ENCODE results near the gene TMEM254.
"Not testable (repeated sequence)": the region's sequence is repeated elsewhere in the genome, so short reads cannot be mapped to it uniquely, and the experiment has no call there.

The TMEM254 gene

DNA sequence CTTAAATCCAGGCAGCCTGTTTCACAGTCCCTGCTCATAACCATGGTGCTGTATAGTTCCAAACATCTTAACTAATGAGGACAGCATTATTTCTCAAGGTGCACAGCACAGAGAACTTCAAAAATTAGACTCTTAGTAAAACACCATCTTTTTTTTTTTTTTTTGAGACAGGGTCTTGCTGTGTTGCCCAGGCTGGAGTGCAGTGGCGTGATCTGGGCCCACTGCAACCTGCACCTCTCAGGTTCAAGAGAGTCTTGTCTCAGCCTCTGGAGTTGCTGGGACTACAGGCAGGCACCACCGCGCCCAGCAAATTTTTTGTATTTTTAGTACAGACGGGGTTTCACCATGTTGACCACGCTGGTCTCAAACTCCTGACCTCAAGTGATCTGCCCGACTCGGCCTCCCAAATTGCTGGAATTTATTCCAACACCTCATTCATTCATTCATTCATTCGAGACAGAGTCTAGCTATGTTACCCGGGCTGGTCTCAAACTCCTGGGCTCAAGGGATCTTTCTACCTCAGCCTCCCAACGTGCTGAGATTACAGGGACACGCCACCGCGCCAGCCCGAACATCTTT is 507 bp upstream of the TMEM254 start:
- DNase-seq = no peak

DNA sequence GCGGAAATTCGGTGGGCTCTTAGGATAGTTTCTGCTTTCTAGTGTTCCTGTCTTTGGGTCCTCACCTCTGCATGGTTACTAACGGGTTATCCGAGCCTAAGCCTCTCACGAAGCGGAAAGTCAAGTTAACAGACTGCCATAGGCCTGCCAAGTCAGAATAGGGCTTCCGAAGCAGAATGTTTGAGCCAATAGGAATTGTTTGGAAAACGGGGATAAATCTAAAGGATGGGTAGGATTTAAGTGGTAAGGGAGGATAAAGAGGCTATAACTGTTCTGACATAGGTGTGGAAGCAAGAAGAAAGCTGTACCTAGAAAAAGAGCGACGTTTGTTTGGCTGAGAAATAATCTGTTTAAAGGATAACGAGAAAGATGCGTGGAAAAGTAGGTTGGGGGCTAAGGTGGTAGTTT is 851 bp downstream of the TMEM254 start:
- DNase-seq = no peak

DNA sequence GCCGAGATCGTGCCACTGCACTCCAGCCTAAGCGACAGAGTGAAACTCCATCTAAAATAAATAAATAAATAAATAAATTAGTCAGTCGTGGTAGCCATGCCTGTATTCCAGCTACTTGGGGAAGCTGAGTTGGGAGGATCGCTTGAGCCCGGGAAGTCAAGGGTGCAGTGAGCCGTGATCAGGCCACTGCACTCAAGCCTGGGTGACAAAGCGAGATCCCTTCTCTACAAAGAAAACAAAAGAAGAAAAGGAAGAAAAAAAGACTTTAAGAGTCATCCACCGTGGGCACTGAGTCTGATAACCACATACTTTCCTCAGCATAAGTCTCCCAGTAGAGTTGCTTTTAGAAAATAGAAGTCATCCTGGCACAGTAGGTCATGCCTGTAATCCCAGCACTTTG is 2.6 kb downstream of the TMEM254 start:
- no peak for DNase-seq

DNA sequence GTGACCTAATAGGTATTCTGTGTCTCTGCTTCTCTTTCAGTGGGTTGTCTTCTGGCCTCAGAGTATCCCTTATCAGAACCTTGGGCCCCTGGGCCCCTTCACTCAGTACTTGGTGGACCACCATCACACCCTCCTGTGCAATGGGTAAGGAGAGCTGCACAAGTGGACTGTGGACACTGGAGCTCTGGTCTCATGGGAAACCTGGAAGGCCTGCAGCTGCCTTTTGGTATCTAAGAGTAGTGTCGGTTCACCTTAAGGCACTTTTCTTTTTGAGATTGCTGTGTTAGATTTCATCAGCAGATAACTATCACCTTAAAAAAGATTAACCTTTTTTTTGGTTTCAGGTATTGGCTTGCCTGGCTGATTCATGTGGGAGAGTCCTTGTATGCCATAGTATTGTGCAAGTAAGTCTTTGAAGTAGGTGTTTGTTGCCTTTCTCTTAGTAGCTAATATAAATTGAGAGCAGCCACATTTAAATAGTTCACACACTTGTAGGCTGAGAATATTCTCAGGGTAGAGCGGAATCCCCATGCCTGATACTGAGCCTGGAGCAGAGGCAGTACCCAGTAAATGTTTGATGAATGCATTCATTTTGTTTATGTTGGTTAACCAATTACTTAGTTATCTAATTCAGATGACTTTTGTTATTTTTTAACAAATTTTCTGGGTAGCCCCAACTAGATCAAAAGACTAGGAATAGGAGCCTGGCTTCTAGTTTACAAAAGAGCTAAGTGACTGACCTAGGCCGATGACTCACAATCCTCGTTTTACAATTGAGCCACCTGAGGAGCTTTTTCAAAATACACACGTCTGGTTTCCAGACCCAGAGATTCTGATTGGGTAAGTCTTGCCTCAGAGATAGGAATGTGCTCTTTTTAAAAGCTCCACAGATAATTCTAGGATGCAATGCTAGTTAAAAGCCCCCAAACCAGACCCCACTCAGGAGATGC is 3.6 kb downstream of the TMEM254 start:
- no peak for DNase-seq

DNA sequence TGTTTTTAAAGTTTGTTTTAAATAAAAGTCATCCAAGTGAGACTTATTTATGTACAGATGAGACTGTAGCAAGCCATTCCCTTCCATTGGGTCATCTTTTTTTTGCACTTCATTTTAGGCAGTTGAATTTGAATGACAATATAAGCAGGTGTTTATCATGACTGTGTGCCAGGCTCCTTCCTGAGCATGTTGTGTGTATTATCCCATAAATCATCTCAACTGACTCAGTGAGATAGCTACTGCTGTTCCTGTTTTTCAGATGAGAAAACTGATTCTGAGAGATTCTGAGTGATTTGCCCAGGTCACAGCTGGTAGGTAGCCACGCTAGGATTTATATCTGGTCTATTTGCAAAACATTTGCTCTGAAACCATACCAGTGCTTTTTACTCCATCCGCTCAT is 11.7 kb downstream of the TMEM254 start:
- DNase-seq = no peak

DNA sequence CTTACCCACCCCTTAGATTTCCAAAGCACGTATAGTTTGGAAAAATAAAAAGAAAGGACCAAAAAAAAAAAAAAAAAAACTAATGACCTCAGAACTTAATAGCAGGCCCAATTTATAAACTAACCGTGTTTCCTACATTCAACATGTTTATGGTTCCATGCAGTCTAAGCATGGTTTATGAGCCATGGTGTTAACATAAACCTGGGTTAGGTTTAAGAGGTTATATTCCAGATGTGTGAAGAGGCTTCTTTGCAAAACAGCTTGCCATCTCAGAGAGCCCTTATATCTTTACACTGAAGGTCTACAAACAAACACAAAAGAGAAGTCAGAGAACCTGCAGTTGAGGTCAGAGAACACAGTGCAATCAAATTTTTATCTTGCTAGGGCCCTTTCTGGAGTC is 15.8 kb downstream of the TMEM254 start:
- no peak for DNase-seq

DNA sequence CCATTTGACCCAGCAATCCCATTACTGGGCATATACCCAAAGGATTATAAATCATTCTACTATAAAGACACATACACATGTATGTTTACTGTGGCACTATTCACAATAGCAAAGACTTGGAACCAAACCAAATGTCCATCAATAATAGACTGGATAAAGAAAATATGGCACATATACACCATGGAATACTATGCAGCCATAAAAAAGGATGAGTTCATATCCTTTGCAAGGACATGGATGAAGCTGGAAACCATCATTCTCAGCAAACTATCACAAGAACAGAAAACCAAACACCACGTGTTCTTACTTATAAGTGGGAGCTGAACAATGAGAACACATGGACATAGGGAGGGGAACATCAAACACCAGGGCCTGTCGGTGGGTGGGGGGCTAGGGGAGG is 19.8 kb downstream of the TMEM254 start:
- not testable (repeated sequence) for DNase-seq

DNA sequence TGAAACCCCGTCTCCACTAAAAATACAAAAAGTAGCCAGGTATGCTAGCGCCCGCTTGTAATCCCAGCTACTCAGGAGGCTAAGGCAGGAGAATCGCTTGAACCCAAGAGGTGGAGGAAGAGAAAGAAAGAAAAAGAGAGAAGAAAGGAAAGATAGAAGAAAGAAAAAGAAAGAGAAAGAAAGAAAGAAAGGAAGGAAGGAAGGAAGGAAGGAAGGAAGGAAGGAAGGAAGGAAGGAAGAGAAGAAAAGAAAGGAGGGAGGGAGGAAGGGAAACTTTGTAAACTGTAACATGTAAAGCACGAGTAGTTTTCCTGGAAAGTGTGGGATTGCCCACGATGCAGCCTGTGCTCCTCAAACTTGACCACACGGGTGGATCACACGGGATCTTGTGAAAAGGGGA is 20.8 kb downstream of the TMEM254 start:
- not testable (repeated sequence) for DNase-seq

DNA sequence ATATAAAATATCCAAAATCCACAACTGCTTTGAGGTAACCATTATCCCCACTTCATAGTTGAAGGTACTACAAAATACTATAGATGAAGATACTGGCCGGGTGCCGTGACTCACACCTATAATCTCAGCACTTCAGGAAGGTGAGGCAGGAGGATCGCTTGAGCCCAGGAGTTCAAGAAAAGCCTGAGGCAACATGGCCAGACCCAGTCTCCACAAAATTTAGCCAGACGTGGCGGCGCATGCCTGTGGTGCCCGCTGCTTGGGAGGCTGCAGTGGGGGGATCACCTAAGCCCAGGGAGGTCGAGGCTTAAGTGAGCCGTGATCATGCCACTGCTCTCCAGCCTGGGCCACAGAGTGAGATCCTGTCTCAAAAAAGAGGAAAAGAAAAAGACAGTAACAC is 21.7 kb downstream of the TMEM254 start:
- no peak for DNase-seq

DNA sequence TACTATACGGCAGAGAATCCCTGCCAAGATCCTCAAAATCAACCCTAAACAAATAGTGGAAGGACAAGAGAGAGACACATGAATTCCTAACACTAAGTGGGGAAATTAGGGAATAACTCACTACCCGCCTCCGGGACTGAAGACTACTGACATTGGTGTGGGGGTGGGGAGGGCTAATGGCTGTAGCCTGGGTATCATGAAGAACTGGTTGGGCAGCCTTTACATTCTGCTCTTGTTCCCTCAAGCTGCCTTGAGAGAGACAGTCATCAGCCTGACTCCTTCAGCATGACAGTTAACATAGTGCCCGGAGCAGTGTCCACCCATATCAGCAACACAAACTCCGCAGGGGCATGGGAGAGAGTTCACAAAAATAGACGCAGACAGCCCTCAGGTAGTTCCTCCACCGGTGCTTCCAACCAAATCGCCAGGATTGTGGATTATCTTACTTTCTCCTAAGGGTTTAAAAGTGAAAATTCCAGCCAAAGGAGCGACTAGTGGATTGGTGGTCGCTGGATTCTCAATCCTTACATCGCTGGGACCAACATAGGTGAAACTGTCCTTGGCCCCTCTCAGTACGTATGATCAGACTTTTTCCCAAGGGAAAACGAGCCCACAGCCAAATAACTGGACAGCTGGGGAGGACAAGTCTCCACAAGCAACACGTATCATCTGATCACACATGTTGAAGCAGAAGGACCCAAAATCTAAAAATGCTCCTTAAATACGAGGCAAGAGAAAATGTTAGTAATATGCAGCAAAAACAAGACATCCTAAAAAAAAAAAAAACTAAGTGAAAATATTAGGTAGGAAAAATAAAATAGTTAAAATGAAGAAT is 22.6 kb downstream of the TMEM254 start:
- no peak for DNase-seq

DNA sequence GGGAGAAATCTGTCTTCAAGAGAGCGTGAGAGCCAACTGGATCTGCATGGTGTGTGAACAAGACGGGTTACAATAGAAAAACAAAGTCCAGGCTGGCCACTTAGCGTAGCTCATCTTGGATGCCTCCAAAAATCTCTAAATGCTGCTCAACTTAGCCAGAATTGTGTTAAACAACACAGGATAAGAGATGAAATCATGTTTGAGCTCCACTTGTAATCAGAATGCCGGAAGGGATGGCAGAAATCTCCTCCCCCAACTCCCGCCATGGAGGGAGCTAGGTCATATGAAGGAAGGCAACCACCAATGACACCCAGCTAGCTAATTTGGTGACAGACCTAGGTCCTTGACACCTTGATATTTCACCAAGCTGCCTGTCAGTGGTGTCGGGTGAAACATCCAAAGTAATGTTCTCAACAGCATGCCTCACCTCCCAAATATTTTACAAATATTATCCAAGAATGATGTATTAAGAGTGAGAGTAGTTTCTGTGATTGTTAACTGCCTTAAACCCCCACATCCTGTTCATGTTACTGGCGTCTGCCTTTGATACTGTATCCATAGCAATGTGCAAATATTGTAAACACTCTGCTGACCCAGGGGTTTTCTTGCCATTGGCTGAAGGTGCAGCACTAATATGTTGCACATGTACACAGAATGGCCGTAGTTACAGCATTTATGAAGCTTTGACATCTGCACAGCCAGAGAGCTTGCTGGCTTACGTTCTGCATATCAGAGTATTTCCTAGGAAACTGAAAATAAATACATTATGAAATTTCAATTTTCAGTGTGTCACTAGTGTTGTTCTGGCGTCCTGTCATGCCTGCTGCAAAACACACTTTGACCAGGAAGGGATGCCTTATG is 25.8 kb downstream of the TMEM254 start:
- DNase-seq = no peak

DNA sequence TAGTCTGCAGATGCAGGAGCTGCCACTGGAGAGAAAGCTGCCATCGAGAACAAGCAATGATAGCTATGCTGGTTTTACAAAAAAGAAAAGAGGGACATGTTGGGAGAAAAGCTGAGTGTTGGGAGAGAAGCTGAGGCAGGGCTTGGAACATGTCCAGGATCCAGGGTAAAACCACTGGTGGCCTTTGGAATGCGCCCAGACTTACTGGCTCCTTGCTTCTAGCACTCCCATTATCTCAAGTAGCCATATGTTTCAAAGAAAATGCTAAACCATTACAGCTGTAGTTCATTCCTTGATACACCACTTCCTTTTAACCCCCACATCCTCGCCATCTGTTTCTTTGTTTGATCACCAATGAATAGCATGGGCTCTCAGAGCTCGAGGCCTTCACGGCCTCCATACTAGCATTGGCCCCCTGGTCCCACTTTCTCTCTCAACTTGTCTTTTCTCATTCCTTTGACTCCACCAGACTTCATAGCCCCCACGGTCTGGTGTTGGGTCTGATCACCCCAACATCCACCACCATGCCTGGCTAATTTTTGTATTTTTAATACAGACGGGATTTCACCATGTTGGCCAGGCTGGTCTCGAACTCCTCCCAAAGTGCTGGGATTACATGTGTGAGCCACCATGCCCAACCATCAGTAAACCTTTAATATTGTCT is 30.2 kb downstream of the TMEM254 start:
- no peak for DNase-seq

DNA sequence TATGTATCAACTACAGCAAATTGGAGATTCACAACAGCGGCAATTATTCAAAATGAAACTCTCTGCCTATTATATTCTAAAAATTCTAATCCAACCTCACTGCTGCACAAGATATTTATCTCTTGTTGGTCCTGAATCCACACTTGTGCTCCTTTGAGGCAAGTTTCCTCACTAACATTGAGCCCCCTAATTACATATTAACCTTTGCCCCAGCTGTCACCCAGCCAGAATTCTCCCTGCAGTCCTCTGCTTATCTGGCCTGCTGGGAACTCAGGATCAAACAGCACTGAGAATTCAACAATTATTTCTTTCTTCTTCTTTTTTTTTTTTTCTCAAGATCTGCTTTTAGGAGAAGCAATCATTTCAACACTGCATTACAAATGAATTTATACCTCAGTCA is 32.5 kb downstream of the TMEM254 start:
- no peak for DNase-seq

DNA sequence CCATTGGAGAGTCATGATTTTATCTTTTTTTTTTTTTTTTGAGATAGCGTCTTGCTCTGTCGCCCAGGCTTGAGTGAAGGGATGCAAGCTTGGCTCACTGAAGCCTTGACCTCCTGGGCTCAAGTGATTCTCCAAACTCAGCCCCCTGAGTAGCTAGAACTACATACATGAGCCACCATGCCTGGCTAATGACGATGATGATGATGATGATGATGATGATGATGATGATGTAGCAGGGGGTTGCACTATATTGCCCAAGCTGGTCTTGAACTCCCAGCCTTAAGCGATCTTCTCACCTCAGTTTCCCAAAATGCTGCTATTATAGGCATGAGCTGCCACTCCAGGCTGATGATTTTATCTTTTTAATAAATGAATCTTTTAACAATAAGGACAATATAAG is 40.2 kb downstream of the TMEM254 start:
- DNase-seq = no peak

DNA sequence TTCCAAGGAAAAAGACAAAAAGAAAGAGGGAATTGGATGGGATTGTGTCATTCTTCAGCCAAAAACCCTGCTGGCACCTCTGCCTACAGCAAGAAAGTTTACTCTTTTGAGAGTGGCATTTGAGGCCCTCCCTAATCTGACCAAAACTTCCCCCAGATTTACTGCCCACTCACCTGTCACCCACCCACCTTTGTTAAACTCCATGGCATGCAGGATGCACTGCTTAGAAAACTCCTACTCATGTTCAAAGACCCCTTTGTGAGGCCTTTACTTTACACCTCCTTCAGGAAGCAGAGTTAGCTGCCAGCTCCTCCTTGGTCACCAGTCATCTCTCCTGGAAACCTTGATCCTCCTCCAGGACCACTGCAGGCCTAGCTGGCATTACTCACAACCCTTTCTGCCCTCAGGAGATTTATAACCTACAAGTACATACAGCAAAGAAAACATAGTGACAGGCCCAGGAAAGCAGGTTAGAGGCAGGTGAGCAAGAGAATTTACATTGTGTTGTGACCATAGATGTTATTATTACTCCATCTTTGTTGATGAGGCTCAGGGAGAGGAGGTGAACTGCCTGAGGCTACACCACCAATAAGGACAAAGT is 43.7 kb downstream of the TMEM254 start:
- DNase-seq = no peak

DNA sequence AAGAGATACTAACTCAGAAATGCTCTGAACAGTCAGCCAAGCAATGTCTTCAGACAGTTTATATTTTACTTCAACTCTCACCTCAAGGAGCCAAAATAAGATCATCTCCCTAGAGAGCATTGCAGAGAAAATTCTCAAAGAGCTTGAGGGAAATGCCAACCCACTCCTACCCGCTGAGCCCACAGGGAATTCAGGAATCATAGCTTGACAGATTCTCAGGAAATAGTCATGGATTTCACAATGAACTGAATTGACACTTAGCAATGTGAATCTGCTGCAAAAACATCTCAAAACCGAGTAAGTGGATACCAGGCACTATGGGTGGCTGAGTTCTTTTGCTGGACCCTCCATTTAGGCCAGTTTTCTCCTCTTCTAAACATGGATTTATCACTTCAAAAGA is 44.3 kb downstream of the TMEM254 start:
- DNase-seq = no peak

DNA sequence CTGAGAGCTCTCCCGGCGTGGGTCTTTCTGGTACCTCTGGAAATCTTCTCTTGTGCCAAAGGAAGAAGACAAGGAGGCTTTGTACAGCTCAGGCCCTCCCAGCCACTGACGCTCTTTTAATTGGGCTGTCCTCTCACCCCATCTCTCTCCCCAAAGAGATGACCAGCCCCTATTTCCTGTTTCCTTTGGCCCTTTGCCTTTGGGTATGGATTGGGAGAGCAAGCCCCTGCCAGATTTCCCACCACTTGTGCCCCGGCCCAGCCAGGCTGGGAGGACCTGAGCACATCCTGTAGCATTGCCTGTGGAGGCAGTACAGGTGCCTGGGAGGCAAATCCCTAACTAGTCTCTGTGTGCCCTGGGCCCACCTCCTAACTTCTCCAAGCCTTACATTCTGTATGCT is 48.4 kb downstream of the TMEM254 start:
- DNase-seq = no peak

DNA sequence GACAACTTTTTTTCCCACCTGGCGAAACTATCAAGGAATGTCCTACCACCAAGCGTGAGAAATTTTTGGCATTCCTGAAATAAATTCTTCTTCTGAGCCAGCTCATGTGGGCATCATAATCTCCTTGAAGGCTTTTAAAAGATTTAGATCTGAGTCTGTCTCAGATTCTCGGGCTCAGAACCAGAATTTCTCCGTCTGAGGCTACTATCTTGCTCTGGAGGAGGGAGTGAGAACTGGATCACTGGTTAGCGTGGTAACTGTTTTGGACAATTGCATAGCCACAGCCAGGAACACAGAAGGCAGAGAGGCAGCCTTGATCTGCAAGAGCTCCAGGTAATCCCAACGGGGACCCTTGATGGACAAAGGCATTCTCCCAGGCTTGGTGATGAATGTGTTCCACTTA is 53.0 kb downstream of the TMEM254 start:
- DNase-seq = no peak

DNA sequence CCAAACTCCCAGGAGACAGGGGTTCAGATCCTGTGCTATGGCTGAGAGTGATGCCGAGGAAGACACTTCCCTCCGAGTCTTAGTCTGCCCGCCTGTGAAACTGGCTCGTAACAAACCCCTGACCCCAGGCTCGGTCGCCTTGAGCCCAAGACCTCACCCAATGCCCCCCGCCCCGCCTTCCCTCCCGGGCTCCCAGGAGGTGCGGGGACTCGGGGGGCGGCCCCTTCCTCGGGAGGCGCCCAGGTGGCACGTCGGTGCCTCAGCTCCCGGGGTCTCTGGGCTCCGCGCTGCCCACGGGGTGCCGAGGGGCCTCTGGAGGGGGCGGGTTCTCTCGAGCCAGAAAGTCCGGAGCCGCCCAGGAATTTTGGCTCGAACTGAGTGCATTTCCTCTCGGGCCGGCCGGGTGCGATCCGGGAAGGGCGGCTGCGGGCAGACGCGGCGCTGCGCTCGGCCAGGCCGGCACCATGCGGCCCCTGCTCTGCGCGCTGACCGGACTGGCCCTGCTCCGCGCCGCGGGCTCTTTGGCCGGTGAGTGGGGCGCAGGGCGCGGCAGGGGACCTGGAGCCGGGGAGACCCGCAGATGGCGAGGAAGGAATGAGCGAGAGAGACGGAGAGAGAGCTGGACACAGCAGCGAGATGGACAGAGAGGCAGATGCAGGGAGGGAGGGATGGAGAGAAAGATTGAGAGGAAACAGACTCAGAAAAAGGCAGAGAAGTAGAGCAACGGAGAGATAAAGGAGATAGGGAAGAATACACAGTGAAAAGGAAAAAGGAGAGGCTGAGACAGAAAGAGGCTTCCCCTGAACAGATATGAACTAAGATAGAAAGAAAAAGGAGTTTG is 54.1 kb downstream of the TMEM254 start, which contains the start of gene PLAC9:
TSS of gene PLAC9 (plus strand) at position 432 of the 841 bp plus-strand sequence. CDS start at position 465, 33 bp downstream.
- DNase-seq = no peak

DNA sequence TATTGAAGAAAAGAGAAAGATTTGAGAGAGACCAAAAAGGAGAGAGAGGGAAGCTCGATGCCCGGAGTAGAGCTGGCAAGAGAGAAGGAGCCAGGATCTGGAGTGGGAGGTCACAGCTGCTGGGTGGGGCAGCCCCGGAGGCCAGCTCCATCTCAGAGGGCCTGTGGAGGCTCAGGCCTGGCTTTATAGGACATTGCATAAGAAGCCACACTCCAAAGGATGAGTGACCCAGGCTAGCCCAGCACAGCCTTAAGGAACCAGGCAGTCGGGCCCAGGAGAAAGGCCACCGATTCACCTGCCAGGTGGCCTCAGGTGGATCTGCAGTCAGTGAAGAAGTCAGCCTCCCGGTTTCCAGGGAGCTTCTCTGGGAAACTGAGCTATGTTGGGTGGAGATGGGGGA is 54.7 kb downstream of the TMEM254 start:
- no peak for DNase-seq
